Limb (tissue), 2 donors: Measurements from ENCODE around the gene SYK.
"Not testable (repeated sequence)": the region's sequence is repeated elsewhere in the genome, so short reads cannot be mapped to it uniquely, and the experiment has no call there.

Experiments
- DNase-seq, 2 donors: peaks; one replicate each; pipeline ENCODE4 v3.0.0-alpha.2; 2016; ENCODE audit errors: extremely low spot score in 2 of 2

Gene SYK

DNA sequence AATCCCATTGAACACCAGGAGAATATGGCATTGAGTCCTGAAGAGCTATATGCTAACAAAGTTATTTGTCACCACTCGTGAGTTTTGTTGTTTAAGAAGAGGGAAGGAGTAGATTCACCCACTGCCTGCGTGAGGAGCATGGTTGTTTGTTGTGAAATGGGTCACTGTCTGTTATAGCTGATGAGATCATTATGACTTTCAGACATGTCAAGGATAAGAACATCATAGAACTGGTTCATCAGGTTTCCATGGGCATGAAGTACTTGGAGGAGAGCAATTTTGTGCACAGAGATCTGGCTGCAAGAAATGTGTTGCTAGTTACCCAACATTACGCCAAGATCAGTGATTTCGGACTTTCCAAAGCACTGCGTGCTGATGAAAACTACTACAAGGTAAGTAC lies 76.9 kb downstream of the SYK start:
- no peak for DNase-seq

GRCh38 chr9:90880066-90880465 lies 78.4 kb downstream of the SYK start:
- no peak for DNase-seq

DNA sequence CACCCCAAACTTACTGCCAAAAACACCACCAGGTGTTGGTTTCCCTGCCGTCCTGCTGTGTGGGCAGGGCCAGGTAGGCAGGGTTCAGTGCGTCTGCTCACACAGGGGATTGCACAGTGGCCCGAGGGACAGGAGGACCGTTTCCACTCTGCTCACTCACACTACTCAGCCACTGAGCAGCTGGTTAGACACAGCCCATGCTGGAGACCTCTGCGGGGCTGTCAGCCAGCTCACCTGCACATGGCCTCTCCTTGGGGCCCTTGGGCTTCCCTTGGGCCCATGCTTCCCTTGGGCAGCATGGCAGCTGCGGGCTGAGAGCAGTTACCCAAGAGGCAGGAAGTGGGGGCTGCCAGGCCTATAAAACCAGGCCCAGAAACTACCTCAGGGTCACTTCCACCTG lies 79.0 kb downstream of the SYK start:
- no peak for DNase-seq

DNA sequence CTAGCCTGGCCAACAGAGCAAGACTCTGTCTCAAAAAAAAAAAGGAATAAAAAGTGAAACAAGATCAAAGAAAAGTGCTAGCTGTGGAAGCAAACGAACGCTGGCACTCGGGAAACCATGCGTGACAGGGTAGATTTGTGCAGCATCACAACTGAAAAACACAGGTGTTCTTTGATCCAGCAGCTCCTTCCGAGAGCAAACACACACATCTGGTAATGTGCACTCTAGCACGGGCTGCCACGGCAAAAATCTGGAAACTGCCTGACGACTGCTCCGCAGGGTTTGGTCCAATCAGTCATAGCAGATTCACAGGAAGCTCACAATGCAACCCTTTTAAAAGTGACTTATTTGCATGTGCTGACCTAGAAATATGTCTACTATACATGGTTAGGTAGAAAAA lies 80.0 kb downstream of the SYK start:
- DNase-seq = no peak

- no peak for DNase-seq
Measured at GRCh38 chr9:90882991-90883600, 81.5 kb downstream of the SYK start.

DNA sequence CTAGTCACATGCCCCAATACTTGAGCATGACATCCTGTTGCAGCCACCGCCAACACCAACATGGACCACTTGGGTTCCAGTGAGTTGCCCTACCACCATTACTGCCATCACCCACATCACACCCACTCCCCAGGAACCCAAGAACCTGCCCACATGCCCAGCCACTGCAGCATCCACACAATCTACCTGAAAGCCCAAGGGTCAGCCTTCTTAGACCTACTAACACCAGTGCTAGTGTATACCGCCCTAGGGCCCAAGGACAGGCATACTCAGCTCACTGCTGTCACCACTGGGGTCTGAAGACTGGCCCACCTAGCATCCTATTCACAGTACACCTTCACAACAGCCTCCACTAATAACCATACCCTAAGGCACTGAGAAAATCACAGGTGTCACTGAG lies 82.0 kb downstream of the SYK start:
- DNase-seq = no peak

GRCh38 chr9:90884178-90884577 lies 82.6 kb downstream of the SYK start:
- no peak for DNase-seq

- DNase-seq = not testable (repeated sequence)
Measured at GRCh38 chr9:90886868-90887267, 85.2 kb downstream of the SYK start.

DNA sequence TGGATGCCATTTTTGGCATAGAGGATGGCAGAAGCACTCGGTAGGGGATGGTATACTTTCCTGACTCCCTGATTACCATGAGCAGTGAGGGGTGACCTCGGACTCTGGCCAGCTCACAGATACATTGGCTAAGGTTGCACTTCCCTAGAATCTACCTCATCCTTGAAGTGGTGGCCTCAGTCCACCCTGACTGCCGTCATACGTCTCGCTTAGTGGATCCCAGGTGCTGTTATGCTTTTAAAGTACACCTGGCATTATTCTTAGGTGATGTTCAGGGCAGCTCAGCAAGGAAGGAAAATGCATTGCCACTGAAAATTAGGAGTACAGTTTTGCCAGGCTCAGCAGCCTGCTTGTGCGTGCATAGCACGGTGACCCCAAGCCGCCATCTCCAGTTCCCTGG lies 87.3 kb downstream of the SYK start:
- DNase-seq = no peak

DNA sequence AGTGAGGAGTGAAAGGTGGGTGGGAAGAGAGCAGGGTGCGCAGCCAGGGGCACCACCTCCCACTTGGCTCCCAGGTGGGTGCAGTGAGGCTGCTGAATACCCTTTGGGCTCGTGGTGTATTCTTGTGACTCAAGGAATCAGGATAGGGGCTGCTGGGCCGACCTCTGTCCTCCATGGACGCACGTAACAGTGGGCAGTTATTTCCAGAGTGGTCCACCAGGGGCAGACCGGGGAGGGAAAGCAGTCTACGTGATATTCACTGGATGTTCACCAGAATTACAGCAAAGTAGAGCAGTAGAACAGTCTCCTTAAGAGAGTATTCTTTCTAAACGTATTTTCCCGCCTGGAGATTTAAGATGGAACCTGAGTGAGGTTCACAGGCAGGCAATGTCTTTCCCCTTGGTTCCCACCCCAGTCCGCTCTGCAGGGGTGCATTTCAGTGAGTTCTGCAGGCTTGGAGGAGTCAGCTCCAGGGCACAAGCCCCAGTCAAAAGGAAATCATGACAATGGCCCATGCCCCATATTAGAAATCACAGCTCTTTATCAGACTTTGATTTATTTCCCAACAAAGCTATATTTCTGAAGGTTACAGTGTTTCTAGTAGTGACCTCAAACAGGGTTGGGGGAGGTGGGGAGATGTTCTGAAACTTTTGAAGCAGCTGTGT lies 88.7 kb downstream of the SYK start:
- no peak for DNase-seq

DNA sequence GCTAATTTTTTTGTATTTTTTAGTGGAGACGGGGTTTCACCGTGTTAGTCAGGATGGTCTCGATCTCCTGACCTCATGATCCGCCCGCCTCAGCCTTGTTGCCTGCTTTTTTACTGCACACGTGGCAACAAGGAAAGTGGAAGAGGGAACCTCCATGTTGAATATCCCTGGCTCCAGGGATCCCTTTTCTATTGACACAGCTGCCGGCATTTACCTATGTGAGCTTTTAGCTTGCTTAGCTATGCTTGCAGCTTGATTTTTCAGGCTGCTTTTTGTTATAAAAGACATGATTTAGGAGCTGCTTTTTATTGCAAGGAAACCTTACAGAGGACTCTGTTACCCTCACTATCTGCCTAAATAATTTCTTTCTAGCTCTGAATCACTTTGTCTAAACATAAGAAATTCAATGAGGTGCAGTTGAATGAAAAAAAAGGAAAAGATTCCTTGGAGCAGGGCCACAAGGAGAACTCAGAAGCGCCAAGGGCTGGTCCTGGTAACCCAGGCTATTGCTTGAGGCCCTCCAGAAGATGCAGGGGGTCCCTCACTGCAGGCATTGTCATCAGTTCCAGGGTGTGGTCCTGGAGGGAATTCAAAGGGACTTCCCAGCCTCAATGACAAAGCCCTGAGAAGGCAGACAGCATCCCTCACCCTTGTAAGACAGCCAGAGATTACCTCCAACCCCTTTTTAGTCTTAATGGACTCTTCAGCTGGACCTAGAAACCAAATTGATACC lies 89.9 kb downstream of the SYK start:
- no peak for DNase-seq

- no peak for DNase-seq
Measured at GRCh38 chr9:90892918-90893317, 91.3 kb downstream of the SYK start.

DNA sequence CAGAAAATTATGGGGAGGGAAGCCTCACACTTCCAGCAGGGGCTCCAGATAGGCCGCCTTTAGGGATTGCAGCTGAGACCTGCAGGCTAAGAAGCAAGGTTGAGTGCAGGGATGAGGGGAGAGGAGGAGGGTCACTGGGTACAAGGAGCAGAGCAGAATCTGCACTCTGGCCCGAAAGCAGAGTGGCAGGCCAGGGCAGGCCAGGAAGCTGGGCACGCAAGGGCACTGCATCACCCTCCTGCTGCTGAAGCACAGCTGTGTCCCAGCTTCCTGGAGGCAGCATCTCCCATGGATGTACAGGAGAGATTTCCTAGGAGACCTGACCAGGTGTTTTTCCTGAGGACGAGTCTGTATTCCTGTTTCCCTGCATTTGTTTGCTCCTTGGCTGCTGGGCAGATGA lies 92.1 kb downstream of the SYK start:
- DNase-seq = no peak

DNA sequence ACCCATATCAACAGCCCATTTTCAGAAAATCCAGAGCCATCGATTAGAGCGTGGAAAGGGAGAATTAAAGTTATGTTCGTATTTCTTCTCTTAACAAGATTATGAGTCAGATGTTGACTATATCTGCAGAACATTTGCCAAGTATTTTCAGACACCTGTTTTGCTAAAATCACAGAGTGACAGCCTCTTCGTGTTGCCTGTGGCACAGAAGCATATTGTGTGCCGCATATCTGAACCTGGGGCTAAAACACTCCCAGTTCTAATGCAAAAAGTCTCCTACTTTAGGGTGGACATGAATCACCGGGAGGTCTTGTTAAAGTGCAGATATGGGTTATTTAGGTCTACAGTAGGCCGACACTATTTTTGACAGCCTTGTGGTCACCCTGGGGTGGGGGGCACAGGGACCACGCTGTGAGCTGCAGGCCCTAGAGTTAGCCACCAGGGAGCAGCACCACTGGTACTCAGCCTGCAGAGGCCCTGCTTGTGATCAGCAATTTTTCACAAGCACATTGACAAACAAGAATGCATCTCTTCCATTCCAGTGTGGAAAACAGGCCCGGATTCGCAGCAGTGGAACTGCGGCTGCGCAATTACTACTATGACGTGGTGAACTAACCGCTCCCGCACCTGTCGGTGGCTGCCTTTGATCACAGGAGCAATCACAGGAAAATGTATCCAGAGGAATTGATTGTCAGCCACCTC lies 93.5 kb downstream of the SYK start:
- no peak for DNase-seq

GRCh38 chr9:90895786-90896185 lies 94.2 kb downstream of the SYK start:
- DNase-seq = no peak

DNA sequence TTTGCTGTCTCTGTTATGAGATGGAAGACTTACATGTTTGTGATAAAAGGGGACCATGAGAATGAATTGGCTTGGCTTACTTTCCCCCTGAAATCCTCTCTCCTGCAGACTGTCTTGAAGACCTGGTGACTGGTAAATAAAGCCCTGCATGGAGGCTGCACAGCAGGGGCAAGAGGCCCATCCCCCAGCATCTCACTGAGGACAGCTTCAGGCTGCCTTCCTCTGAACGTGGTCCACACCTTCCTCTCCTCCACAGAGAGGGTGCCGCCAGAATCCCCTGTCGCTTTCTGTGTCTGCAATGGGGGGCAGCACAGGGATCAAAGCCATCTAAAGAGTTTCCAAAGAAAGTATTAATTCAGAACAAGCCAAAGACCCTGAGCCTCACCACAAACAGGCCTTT lies 94.6 kb downstream of the SYK start:
- DNase-seq = no peak

- DNase-seq = peak in 1 of 2 donors; percentile 23
Measured at GRCh38 chr9:90898228-90898627, 96.6 kb downstream of the SYK start.

DNA sequence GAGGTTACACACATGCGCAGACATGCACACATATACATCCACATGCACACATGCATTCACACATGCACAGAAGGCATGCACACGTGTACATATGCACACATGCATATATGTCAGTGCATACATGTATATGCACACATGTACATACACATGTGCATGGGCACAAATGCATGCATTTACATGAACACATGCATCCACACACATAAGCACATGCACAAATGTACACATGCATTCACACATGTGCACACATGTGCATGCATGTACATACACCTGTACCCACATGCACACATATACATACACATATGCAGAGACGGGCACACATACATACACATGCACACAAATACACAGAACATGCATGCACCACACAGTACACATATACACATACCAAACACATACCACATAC lies 97.7 kb downstream of the SYK start:
- no peak for DNase-seq

DNA sequence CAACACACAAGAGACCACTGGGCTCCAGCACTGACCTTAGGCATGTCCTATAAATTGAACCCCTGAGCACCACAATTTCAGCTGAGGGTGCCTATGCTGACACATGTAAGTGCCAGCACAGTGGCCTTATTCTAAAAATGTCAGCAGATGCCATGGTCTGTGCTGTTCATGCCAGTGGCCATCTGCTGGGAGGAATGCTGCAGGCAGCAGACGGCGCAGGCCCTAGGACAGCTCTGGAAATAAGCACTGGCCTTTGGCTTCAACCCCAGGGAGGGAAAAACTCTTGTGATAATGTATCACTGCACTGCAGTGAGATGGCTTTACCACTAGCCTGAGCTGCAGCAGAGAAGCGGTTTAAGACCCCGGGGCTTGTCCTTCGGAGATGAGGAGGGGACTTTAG lies 98.5 kb downstream of the SYK start:
- peak in 1 of 2 donors; percentile 36 for DNase-seq

DNA sequence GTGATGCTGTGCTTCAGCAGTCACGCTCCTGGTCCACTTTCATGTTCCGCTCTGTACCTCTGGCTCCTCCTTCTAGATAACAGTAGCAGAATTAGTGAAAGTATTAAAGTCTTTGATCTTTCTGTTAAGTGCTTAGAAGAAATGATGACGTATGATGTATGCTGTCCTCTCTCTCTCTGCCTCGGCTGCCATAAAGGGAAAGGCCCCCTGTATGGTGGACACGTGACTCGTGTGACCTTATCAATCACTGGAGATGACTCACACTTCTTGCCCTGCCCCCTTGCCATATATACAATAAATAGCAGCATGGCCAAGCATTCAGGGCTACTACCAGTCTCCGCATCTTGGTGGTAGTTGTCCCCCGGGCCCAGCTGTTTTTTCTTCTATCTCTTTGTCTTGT lies 100.3 kb downstream of the SYK start:
- no peak for DNase-seq

GRCh38 chr9:90903766-90904424 lies 102.3 kb downstream of the SYK start:
- no peak for DNase-seq
